Measurements from ENCODE around the gene LYPD6B. TPM values are rescaled to one million over a fixed set of nuclear protein-coding genes. Genes with fewer than 3 reads are reported as not detected.
"Not testable (repeated sequence)": the region's sequence is repeated elsewhere in the genome, so short reads cannot be mapped to it uniquely, and the experiment has no call there.

LYPD6B gene
- total RNA-seq, 1 experiment from 2014 or later: 0.75 TPM

GRCh38 chr2:149226790-149227189 is 188.3 kb downstream of the LYPD6B start:
- Histone ChIP-seq H3K79me2 (ENCODE audit: low read length) (no peaks in the 10 kb centered on the region), H3K4me1 (ENCODE audit: low read length) (no peaks in the 10 kb centered on the region), H3K4me3 (ENCODE audit: low read length) (no peak overlapping the region), H3K9me3 (ENCODE audit: low read length) (no peaks in the 10 kb centered on the region), H4K20me1 (ENCODE audit: insufficient read depth, low read depth, low read length) (no peaks in the 10 kb centered on the region), H3K9me2 (replicated peaks; ENCODE audit: insufficient read depth, low read length) (no peaks in the 10 kb centered on the region), H3K9ac (ENCODE audit: low read length) (no peak overlapping the region), H3K27ac (ENCODE audit: low read length) (no peak overlapping the region), H3K36me3 (ENCODE audit: insufficient read depth, low read length) (no peaks in the 10 kb centered on the region), H2AFZ (ENCODE audit: low read length) (no peak overlapping the region), H3K27me3 (ENCODE audit: low read length) (no peaks in the 10 kb centered on the region), H3K4me2 (ENCODE audit: low read depth, low read length, poor library complexity, severe bottlenecking) (no peak overlapping the region)
- DNase-seq: no peak

GRCh38 chr2:149235816-149236375 is 197.4 kb downstream of the LYPD6B start:
- Histone ChIP-seq H3K36me3 (ENCODE audit: insufficient read depth, low read length) (no peaks in the 10 kb centered on the region), H4K20me1 (ENCODE audit: insufficient read depth, low read depth, low read length) (no peaks in the 10 kb centered on the region), H3K27ac (ENCODE audit: low read length) (no peak overlapping the region), H3K4me3 (ENCODE audit: low read length) (no peak overlapping the region), H3K4me2 (ENCODE audit: low read depth, low read length, poor library complexity, severe bottlenecking) (no peak overlapping the region), H2AFZ (ENCODE audit: low read length) (no peak overlapping the region), H3K9me3 (ENCODE audit: low read length) (no peaks in the 10 kb centered on the region), H3K27me3 (ENCODE audit: low read length) (no peaks in the 10 kb centered on the region), H3K9me2 (replicated peaks; ENCODE audit: insufficient read depth, low read length) (no peaks in the 10 kb centered on the region), H3K4me1 (ENCODE audit: low read length) (no peaks in the 10 kb centered on the region), H3K79me2 (ENCODE audit: low read length) (no peaks in the 10 kb centered on the region), H3K9ac (ENCODE audit: low read length) (no peak overlapping the region)
- DNase-seq: no peak

GRCh38 chr2:149236410-149236809 is 197.9 kb downstream of the LYPD6B start:
- Histone ChIP-seq H3K9me2 (replicated peaks; ENCODE audit: insufficient read depth, low read length) (no peaks in the 10 kb centered on the region), H3K9me3 (ENCODE audit: low read length) (no peaks in the 10 kb centered on the region), H3K9ac (ENCODE audit: low read length) (no peak overlapping the region), H3K36me3 (ENCODE audit: insufficient read depth, low read length) (no peaks in the 10 kb centered on the region), H3K4me2 (ENCODE audit: low read depth, low read length, poor library complexity, severe bottlenecking) (no peak overlapping the region), H3K4me3 (ENCODE audit: low read length) (no peak overlapping the region), H2AFZ (ENCODE audit: low read length) (no peak overlapping the region), H4K20me1 (ENCODE audit: insufficient read depth, low read depth, low read length) (no peaks in the 10 kb centered on the region), H3K27me3 (ENCODE audit: low read length) (no peaks in the 10 kb centered on the region), H3K27ac (ENCODE audit: low read length) (no peak overlapping the region), H3K4me1 (ENCODE audit: low read length) (no peaks in the 10 kb centered on the region), H3K79me2 (ENCODE audit: low read length) (no peaks in the 10 kb centered on the region)
- DNase-seq: no peak

- Histone ChIP-seq H3K27ac (ENCODE audit: low read length) (no peak overlapping the region), H3K27me3 (ENCODE audit: low read length) (no peaks in the 10 kb centered on the region), H3K9me2 (replicated peaks; ENCODE audit: insufficient read depth, low read length) (no peaks in the 10 kb centered on the region), H3K36me3 (ENCODE audit: insufficient read depth, low read length) (no peaks in the 10 kb centered on the region), H3K79me2 (ENCODE audit: low read length) (no peaks in the 10 kb centered on the region), H3K4me1 (ENCODE audit: low read length) (no peaks in the 10 kb centered on the region), H3K9ac (ENCODE audit: low read length) (no peak overlapping the region), H2AFZ (ENCODE audit: low read length) (no peak overlapping the region), H3K9me3 (ENCODE audit: low read length) (no peaks in the 10 kb centered on the region), H3K4me2 (ENCODE audit: low read depth, low read length, poor library complexity, severe bottlenecking) (no peak overlapping the region), H4K20me1 (ENCODE audit: insufficient read depth, low read depth, low read length) (no peaks in the 10 kb centered on the region), H3K4me3 (ENCODE audit: low read length) (no peak overlapping the region)
- no peak for DNase-seq
Measured at GRCh38 chr2:149246186-149246585, 207.7 kb downstream of the LYPD6B start.

GRCh38 chr2:149251436-149251835 is 212.9 kb downstream of the LYPD6B start:
- H3K79me2 ChIP-seq (ENCODE audit: low read length); H2AFZ ChIP-seq (ENCODE audit: low read length); H3K4me3 ChIP-seq (ENCODE audit: low read length); H3K27ac ChIP-seq (ENCODE audit: low read length); H3K9ac ChIP-seq (ENCODE audit: low read length); H4K20me1 ChIP-seq (ENCODE audit: insufficient read depth, low read depth, low read length); H3K9me2 ChIP-seq (replicated peaks; ENCODE audit: insufficient read depth, low read length); H3K4me1 ChIP-seq (ENCODE audit: low read length); DNase-seq; H3K27me3 ChIP-seq (ENCODE audit: low read length); H3K36me3 ChIP-seq (ENCODE audit: insufficient read depth, low read length); H3K9me3 ChIP-seq (ENCODE audit: low read length); H3K4me2 ChIP-seq (ENCODE audit: low read depth, low read length, poor library complexity, severe bottlenecking): not testable (repeated sequence)

- H3K9me2 ChIP-seq (replicated peaks; ENCODE audit: insufficient read depth, low read length); H2AFZ ChIP-seq (ENCODE audit: low read length); DNase-seq; H3K79me2 ChIP-seq (ENCODE audit: low read length); H3K4me3 ChIP-seq (ENCODE audit: low read length); H3K27me3 ChIP-seq (ENCODE audit: low read length); H3K4me2 ChIP-seq (ENCODE audit: low read depth, low read length, poor library complexity, severe bottlenecking); H3K36me3 ChIP-seq (ENCODE audit: insufficient read depth, low read length); H3K9me3 ChIP-seq (ENCODE audit: low read length); H3K4me1 ChIP-seq (ENCODE audit: low read length); H3K9ac ChIP-seq (ENCODE audit: low read length); H4K20me1 ChIP-seq (ENCODE audit: insufficient read depth, low read depth, low read length); H3K27ac ChIP-seq (ENCODE audit: low read length): not testable (repeated sequence)
Measured at GRCh38 chr2:149256877-149257276, 218.4 kb downstream of the LYPD6B start.

- Histone ChIP-seq H3K9me2 (replicated peaks; ENCODE audit: insufficient read depth, low read length) (no peaks in the 10 kb centered on the region), H3K4me3 (ENCODE audit: low read length) (no peak overlapping the region), H2AFZ (ENCODE audit: low read length) (no peak overlapping the region), H3K79me2 (ENCODE audit: low read length) (no peaks in the 10 kb centered on the region), H3K9ac (ENCODE audit: low read length) (no peak overlapping the region), H3K36me3 (ENCODE audit: insufficient read depth, low read length) (no peaks in the 10 kb centered on the region), H3K9me3 (ENCODE audit: low read length) (no peaks in the 10 kb centered on the region), H3K4me1 (ENCODE audit: low read length) (no peaks in the 10 kb centered on the region), H3K4me2 (ENCODE audit: low read depth, low read length, poor library complexity, severe bottlenecking) (no peak overlapping the region), H3K27me3 (ENCODE audit: low read length) (no peaks in the 10 kb centered on the region), H4K20me1 (ENCODE audit: insufficient read depth, low read depth, low read length) (no peaks in the 10 kb centered on the region), H3K27ac (ENCODE audit: low read length) (no peak overlapping the region)
- DNase-seq: no peak
Measured at GRCh38 chr2:149258531-149258930, 220.0 kb downstream of the LYPD6B start.

- H2AFZ ChIP-seq (ENCODE audit: low read length): no peak overlapping the region
- no peak overlapping the region for H3K27ac ChIP-seq (ENCODE audit: low read length)
- H3K4me2 ChIP-seq (ENCODE audit: low read depth, low read length, poor library complexity, severe bottlenecking): no peak overlapping the region
- H3K79me2 ChIP-seq (ENCODE audit: low read length): no peaks in the 10 kb centered on the region
- no peak overlapping the region for H3K9ac ChIP-seq (ENCODE audit: low read length)
- no peaks in the 10 kb centered on the region for H4K20me1 ChIP-seq (ENCODE audit: insufficient read depth, low read depth, low read length)
- H3K9me3 ChIP-seq (ENCODE audit: low read length): no peaks in the 10 kb centered on the region
- H3K4me1 ChIP-seq (ENCODE audit: low read length): no peaks in the 10 kb centered on the region
- no peak for DNase-seq
- no peaks in the 10 kb centered on the region for H3K36me3 ChIP-seq (ENCODE audit: insufficient read depth, low read length)
- H3K4me3 ChIP-seq (ENCODE audit: low read length): no peak overlapping the region
- no peaks in the 10 kb centered on the region for H3K9me2 ChIP-seq (replicated peaks; ENCODE audit: insufficient read depth, low read length)
- no peaks in the 10 kb centered on the region for H3K27me3 ChIP-seq (ENCODE audit: low read length)
Measured at GRCh38 chr2:149259136-149259535, 220.6 kb downstream of the LYPD6B start.

GRCh38 chr2:149261692-149262091 is 223.2 kb downstream of the LYPD6B start:
- no peak overlapping the region for H3K4me2 ChIP-seq (ENCODE audit: low read depth, low read length, poor library complexity, severe bottlenecking)
- H3K4me3 ChIP-seq (ENCODE audit: low read length): no peak overlapping the region
- no peaks in the 10 kb centered on the region for H3K9me3 ChIP-seq (ENCODE audit: low read length)
- no peaks in the 10 kb centered on the region for H3K9me2 ChIP-seq (replicated peaks; ENCODE audit: insufficient read depth, low read length)
- no peak overlapping the region for H3K9ac ChIP-seq (ENCODE audit: low read length)
- no peaks in the 10 kb centered on the region for H3K36me3 ChIP-seq (ENCODE audit: insufficient read depth, low read length)
- no peak overlapping the region for H2AFZ ChIP-seq (ENCODE audit: low read length)
- H3K4me1 ChIP-seq (ENCODE audit: low read length): no peaks in the 10 kb centered on the region
- no peak overlapping the region for H3K27ac ChIP-seq (ENCODE audit: low read length)
- DNase-seq: no peak
- H4K20me1 ChIP-seq (ENCODE audit: insufficient read depth, low read depth, low read length): no peaks in the 10 kb centered on the region
- no peaks in the 10 kb centered on the region for H3K27me3 ChIP-seq (ENCODE audit: low read length)
- H3K79me2 ChIP-seq (ENCODE audit: low read length): no peaks in the 10 kb centered on the region
